GM21825 (cell line): ENCODE results near the gene NOTUM.
"Not testable (repeated sequence)": the region's sequence is repeated elsewhere in the genome, so short reads cannot be mapped to it uniquely, and the experiment has no call there.

Experiments used
- ATAC-seq: cut with Tn5 transposase; IDR thresholded peaks from one replicate; pipeline ENCODE4 v1.9.1; 2021; ENCODE audit warnings: mild to moderate bottlenecking, moderate library complexity; ENCODE audit not compliant: unreplicated experiment

NOTUM gene

DNA sequence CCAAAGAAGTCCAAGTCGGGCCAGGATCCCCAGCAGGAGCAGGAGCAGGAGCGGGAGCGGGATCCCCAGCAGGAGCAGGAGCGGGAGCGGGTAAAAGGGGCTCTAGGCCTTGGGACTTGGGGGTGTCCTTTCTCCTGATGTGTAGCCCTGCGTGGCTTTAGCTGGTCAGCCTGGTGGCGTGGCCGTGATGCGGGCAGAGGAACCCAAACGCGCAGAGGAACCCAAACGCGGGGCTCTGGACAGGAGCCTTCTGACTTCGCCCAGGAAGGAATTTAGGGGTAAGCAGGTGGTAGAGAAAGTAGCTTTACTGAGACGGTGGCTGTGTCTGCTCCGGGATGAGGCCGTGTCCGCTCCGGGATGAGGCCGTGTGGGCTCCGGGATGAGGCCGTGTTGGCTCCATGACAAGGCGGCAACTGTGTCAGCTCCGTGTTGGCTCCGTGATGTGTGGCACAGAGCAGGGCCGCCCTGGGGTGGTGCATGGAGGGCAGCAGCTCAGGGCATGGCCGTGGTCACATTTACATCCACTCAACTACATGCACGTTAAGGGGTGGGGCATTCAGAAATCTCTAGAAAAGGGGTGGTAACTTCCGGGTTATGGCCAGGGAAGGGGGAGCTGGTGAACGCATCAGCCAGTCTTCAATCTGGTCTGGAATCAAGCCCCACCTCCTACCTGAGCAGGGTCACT, 35.9 kb upstream of the NOTUM start:
- no peak for ATAC-seq

DNA sequence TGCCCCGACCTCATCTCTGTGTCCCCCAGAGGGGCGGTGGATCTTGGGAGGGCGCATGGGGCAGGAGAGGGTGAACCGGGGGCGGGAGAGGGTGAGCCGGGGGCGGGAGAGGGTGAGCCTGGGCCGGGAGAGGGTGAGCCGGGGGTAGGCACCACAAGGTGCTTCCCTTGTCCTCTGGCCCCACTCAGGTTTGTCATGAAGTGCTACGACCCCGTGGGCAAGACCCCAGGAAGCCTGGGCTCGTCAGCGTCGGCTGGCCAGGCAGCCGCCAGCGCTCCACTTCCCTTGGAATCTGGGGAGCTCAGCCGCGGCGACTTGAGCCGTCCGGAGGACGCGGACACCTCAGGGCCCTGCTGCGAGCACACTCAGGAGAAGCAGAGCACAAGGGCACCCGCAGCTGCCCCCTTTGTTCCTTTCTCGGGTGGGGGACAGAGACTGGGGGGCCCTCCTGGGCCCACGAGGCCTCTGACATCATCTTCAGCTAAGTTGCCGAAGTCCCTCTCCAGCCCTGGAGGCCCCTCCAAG, 35.3 kb upstream of the NOTUM start:
- ATAC-seq: no peak

DNA sequence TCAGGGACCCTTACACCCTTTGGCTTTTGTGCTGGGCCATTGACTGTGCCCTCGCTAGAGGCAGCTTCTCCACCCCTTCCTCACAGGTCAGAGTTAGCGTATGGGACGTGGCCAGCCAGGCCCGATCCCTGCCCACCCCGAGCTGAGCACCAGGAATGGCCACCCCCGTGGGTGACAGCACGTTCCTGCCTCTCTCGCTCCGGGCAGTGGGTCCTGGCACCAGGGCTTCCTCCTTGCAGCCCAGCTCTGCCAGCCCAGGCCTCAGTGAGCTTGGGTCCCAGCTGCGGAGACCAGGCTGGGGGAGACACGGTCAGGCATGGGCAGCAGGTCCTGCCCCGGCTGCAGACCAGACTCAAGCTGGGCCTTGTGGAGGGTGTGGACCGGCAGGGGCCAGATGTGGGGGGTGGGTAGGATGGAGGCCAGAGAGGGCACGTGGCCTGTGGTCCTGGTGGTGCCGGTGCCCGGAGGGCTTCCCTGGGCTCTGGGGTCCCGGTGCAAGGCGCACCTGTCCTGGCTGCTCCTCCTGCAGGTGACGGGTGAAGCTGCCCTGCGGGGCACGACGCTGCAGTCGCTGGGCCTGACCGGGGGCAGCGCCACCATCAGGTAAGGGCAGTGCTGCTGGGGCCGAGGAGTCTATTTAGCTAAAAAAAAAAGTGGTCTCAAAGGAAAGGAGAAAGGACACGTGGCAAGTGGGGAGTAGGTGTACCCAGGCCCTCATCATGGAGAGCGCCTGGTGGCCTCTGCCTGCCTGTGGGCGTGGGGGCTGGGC, 34.7 kb upstream of the NOTUM start:
- no peak for ATAC-seq

DNA sequence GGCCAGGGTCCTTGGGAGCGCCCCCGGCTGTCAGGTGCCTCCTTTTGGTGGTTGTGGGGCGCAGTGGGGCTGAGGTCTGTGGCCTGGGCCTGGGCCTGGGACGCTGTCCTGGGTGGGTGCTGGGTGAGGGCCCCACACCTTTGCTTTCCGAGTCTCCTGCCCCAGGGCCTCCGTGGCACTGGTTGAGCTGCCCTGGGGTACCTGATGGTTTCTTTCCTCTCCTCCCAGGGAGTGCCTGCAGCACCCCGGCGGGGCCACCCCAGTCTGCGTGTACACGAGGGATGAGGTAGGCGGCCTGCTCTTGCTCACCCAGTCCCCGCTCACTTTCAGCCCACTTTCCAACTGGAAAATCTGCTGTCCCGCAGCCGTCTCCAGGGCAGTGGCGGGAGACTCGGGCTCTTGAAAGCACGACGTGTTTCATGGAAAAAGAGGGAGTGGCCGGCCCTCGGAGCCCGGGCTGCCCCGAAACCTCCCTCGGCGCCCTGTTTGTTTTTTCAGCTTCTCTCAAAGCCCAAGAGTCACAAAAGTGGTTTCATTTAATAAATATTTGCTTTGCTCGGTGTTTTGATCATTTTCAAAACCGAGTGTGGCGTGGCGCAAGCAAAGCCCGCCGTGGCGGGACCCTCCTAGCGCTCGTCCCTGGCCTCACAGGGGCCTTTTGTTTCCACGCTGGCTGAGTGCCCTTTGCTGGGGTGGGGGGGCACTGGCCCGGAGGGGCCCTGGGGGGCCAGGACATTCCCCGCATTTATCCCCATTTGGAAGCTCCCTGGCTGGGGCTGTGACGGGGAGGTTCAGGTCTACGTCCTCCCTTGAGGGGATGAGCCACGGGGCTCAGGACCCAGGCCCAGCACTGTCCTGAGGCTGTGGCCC, 33.8 kb upstream of the NOTUM start:
- ATAC-seq: no peak

DNA sequence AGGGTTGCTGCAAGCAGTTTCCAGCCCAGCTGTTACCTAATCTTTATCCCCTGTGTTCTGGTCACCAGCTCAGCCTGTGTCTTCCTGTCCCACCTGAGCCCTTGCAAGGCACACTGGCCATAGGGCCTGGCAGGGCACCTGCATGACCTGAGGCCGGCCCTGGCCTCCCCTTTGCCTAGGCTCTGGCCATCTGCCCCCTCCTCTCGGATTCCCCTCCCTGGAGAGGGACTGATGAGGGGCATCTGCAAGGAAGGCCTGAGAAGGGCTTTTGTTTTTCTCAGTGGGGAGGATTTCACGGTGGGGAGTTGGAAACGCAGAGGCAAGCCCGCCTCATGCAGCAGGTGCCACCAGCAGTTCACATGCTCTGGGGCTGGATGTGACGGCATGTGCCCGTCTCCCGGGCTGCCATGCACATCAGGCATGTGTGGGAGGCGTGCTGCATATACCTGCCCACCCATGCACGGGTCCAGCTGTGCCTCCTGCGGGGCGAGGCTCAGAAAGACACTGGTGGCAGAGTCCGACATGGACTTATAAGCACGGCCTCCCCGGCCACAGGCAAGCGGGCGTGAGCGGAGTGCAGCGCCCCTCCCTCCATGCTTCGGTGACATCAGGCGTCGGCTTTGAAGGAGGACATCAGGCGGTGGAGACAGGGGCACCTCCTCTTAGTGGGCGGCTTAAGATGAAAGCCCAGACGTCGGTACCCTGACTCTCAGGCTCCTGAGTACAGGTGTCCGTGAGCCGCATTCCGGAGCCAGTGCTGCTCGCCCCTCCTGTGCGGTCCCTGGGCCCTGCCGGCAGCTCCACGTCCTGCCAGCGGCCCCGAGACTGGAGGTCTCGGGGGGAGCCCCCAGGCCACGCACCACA, 33.0 kb upstream of the NOTUM start:
- ATAC-seq: no peak

DNA sequence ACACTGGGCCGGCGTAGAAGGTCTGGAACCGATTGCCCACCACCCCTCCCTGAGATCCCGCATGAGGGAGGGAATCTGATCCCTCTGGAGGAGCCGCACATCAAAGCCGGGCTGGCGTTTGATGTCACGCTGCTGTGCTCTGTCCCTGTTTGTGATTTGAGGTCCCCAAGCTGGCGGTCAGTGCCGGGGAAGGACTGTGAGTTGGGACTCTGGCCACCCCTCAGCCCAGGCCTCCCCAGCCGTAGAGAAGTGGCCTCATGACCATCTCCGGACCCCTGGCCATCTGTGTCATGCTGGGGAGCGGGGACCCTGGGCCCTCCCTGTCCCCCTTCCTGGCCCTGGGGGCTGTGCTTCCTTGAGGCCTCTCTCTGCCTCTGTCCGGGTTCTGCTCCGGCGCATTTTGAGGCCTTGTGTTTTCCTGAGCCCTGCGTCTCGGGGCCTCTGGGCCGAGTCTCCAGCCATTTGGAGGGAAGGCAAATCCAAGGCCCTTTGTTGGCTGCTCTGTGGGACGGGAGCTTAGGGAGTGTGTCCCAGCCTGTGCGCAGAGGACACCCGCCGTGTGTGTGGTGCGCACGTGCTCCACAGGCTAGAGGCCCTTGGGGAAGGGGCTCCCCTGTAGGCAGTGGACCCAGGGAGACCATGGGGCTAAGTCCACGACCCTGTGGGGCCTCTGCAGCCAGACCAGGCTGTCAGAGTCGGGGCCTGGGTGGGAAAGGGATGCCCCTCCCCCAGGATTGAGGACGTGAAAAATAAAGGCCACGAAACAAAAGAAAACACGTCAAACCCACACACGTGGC, 31.5 kb upstream of the NOTUM start:
- ATAC-seq: no peak

DNA sequence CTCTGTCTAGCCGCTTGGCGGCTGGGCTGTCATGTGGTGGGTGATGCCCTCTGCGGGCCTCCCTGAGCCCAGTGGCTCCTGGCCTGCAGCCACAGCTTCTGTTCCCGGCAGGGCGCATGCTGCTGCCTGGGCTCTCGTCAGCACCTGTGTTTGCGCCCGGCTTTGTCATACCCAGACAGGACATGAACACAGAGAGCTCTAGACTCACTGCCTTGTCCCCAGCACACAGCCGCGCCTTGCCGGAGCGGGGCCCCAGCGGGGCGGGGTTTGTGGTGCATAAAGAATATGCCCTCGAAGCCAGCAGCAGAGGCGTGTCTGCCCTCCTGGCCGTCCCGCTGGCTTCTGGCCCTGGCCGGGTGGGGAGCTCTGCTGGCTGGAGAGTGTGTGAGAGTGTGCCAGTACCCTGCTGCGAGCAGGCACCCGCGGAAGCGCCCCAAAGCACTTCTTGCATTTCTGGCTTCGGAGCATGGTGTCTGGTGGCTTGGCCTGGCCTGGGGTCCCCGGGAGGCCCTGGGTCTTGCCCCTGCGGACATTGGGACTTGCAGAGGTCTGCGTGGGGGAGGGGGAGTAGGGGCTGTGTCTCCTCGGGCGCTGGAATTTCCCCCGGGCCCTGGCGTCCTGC, 30.8 kb upstream of the NOTUM start:
- no peak for ATAC-seq

DNA sequence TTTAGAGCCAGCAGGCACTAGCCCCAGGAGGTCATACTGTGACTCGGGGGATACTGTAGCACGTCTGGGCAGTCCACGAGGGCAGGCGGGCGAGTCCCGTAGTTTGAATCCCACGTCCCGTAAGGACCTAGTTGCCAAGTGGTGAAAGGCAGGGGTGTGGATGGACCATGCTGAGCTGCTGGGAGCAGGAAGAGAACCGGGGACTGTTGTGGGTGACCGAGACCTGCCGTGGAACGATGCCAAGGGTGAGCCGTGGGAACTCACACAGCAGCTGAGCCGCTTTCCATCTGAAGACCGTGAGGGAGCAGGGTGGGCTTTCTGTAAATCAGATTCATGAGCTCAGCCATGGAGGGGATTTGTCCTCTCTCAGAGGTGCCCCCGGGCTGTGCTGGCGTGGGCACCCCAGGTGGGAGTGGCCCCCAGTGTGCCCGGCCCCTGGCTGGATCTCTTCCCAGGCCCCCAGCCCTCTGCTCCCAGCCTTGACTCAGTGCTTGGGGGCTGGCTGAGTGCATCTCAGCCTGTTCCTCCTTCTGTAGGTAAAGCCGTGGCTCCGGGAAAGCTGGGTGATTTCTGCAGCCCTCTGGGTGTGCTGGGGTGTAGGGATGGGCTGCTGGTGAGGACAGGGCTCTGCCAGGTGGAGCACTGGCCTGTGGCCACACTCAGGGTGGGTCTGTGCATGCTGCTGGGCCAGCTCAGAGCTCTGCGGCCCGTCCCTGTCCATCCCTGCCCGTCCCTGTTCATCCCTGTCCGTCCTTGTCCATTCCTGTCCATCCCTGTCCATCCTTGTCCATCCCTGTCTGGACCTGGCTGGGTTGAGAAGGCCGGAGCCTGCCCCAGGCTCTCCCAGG, 30.1 kb upstream of the NOTUM start:
- ATAC-seq: no peak

DNA sequence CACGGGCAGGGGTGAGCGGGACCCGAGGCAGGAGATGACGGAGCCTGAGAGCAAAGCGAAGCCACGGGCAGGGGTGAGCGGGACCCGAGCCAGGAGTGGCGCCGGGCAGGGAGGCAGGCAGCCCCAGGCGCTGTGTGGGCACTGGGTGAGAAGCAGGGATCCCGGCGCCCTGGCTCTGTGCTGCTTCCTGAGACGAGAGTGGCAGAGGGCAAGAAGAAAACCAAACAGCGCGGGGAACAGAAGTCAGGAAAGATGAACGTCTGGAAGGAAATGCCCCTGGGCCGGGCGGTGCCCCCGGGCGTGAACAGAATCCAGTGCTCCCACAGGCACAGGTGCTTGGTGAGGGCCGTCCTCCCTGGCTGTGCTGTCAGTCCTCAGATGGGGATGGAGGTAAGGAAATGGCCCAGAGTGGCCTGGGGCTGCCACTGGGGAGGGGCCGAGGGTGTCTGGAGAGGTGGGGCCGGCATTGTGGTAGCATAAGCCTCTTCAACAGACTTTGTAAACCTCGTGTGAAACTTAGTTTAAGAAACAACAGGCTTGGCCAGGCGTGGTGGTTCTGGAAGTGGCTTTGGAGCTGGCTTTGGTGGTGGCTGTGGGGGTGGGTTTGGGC, 26.3 kb upstream of the NOTUM start:
- no peak for ATAC-seq

DNA sequence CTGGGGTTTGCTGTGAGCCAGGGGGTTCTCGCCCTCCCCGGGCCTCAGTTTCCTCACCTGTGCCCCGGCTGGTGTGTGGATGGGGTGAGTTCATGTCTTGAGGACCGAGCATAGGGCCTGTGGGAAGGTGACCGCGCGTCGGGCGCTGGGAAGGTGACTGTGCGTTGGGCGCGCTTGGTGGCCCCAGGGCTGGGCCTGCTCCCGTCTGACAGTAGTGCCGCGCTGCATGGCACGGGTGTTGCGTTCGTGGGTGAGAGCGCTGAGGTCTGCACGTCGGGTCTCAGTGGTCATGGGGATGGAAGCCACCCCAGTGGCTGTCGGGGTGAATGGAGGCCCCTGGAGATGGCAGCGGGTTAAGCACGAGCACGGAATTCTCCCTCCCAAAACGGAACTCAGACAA, 25.6 kb upstream of the NOTUM start:
- no peak for ATAC-seq

DNA sequence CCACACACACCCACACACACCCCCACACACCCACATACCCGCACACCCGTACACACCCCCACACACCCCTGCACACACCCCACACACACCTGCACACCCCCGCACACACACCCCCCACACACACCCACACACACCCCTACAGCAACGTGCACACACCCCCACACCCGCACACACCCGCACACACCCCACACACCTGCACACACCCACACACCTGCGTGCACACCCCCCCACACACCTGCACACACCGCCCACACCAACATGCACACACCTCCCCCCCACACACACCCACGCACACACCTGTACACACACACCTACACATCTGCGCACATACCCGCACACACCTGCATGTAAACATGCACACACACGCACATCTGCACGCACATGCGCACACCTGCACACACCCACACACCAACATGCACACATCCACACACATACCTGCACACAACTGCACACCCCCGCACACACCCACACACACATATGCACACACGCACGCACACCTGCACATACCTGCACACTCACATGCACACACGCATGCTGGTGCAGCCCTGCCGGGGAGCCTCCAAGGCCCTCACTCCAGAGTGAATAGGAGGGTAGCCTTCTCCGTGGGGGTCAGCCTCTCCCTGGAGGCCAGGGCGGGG, 23.9 kb upstream of the NOTUM start:
- no peak for ATAC-seq

DNA sequence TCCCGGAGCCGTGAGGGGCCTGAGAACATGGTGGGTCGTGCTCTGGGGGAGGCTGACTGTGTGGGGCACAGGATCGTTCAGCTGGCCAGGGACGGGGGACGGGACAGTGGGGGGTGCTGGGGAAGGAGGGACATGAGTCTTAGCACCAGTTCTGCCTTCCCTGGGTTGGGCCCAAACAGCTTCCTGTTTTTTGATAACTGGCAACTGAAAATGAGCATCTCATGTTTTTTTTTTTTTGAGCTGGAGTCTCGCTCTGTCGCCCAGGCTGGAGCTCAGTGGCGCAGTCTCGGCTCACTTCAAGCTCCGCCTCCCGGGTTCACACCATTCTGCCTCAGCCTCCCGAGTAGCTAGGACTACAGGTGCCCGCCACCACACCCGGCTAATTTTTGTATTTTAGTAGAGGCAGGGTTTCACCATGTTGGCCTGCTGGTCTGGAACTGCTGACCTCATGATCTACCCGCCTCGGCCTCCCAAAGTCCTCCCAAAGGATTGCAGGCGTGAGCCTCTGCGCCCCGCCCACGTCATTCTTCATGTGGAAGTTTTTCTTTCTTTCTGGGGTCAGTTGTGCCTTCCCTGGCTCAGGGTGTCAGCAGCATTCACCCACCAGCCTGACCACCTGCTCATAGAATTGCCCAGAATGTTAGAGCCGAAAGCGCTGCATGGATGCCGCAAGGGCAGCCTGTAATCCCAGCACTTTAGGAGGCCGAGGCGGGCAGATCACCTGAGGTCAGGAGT, 22.8 kb upstream of the NOTUM start:
- ATAC-seq: no peak

DNA sequence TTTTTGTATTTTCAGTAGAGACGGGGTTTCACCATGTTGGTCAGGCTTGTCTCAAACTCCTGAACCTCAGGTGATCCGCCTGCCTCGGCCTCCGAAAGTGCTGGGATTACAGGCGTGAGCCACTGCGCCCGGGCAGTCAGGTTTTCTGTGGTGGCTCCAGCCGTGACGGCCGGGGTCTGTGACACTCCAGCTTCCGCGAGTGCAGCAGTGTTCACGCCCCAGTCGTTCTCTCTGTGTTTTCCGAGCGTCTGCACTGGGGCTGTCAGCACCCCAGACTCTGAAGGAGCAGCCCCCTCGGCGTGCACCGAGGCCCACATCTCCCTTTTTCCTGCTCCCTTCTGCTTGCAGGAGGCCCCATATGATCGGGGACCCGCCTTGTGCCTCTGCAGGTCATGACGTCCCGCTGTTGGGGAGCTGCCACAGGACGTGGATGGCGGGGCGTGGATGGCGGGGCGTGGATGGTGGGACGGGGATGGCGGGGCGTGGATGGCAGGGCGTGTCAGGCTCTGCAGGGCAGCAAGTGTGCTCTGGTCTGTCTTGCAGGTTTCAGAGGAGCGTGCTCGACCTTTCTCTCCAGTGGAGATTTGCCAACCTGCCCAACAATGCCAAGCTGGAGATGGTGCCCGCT, 22.1 kb upstream of the NOTUM start:
- ATAC-seq: no peak

DNA sequence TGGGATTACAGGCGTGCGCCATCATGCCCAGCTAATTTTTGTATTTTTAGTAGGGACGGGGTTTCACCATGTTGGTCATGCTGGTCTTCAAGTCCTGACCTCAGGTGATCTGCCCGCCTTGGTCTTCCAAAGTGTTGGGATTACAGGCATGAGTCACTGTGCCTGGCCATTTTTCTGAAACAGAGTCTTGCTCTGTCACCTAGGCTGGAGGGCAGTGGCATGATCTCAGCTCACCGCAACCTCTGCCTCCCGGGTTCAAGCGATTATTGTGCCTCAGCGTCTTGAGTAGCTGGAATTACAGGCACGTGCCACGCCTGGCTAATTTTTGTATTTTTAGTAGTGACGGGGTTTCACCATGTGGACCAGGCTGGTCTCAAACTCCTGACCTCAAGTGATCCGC, 20.5 kb upstream of the NOTUM start:
- ATAC-seq: not testable (repeated sequence)

DNA sequence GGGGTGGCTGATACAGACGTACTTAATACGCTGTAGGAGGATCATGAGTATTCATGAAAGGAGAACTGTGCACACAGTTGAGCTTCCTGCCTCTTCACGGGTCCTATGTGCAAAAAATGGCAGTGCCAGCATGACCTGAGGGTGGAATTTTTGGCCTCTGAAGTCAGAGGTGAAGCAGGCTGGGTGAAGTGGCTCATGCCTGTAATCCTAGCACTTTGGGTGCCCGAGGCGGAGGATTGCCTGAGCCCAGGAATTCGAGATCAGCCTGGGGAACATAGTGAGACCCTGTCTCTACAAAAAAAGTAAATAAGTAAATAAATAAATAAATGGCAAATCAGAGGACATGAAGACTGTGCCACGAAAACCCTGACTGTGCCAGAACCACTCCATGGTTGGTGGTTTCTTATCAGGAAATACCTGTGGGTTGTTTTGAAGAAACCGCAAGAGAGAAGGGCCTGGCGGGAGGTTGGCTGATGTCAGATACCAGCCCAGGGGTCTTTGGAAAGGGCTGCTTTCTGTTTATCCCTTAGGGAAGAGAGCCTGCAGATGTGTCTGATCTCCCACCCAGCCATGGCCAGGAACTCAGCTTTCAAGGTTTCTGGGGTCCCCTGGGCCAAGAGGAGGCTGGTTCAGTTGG, 19.8 kb upstream of the NOTUM start:
- no peak for ATAC-seq

DNA sequence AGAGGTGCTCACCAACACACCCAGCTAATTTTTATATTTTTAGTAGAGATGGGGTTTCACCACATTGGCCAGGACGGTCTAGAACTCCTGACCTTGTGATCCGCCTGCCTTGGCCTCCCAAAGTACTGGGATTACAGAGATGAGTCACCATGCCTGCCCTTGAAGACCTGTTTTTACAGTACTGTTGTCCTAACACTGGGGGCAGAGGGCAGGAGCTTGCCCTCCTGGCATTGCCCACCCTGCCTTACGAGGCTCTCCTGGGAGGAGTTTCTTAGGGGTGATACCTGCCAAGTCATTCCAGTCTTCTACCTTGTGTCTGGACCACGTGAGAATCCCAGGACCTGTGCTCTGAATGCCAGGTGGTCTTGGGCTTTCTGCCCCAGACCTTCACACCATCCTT, 19.1 kb upstream of the NOTUM start:
- no peak for ATAC-seq
